HepG2 (cell line): ENCODE results near the gene TTBK1. TPM values are rescaled to one million over a fixed set of nuclear protein-coding genes. Genes with fewer than 3 reads are reported as not detected.
A peak's percentile ranks its signal among the peaks of the same experiment; 100 is the strongest.

Experiments
- CSRNP2 ChIP-seq: sonication (generic); formaldehyde crosslinking; conservative IDR thresholded peaks from 2 replicates; pipeline ENCODE4 v1.8.0; 2022; ENCODE audit warnings: low read depth, missing genetic modification reagents
- FOXK2 ChIP-seq: fragments of 450-650 bp; IDR thresholded peaks from 2 replicates; pipeline ENCODE4 v1.6.1; 2016
- FOXM1 ChIP-seq: sonication (generic); formaldehyde crosslinking; IDR thresholded peaks from 2 replicates; pipeline ENCODE4 v1.5.0; 2020; ENCODE audit warnings: missing genetic modification reagents
- IRF9 ChIP-seq: sonication (generic); formaldehyde crosslinking; IDR thresholded peaks from 2 replicates; pipeline ENCODE4 v1.8.0; 2022; ENCODE audit warnings: missing genetic modification reagents, mild to moderate bottlenecking, borderline replicate concordance
- KLF13 ChIP-seq: sonication (generic); formaldehyde crosslinking; IDR thresholded peaks from 2 replicates; pipeline ENCODE4 v1.4.0; 2020; ENCODE audit warnings: mild to moderate bottlenecking, missing genetic modification reagents
- MBNL3 ChIP-seq: fragments of 250-450 bp; sonication (Bioruptor Pico); conservative IDR thresholded peaks from 2 replicates; pipeline ENCODE4 v1.8.0; 2022; ENCODE audit warnings: mild to moderate bottlenecking, inconsistent platforms
- MTA1 ChIP-seq: sonication (generic); formaldehyde crosslinking; IDR thresholded peaks from 2 replicates; pipeline ENCODE4 v1.4.0; 2020; ENCODE audit warnings: missing genetic modification reagents, mild to moderate bottlenecking, borderline replicate concordance
- NR1H2 ChIP-seq: sonication (generic); formaldehyde crosslinking; IDR thresholded peaks from 2 replicates; pipeline ENCODE4 v1.8.1; 2022; ENCODE audit warnings: low read depth, missing genetic modification reagents, borderline replicate concordance
- PHF8 ChIP-seq: sonication (generic); formaldehyde crosslinking; IDR thresholded peaks from 2 replicates; pipeline ENCODE4 v1.5.0; 2020; ENCODE audit warnings: missing genetic modification reagents
- RFX1 ChIP-seq: fragments of 450-650 bp; IDR thresholded peaks from 2 replicates; pipeline ENCODE4 v1.6.1; 2017
- SOX6 ChIP-seq, 2 experiments: fragments of 450-650 bp in 1 of 2; sonication (generic) in 1 of 2; formaldehyde crosslinking in 1 of 2; IDR thresholded peaks; 2 replicates each; pipeline versions ENCODE4 v1.4.0 to v1.6.1; 2017 to 2020; ENCODE audit warnings: antibody characterized with exemption in 1 of 2, mild to moderate bottlenecking in 1 of 2, missing genetic modification reagents in 1 of 2
- TAF1 ChIP-seq: sonication (generic); formaldehyde crosslinking; IDR thresholded peaks from 2 replicates; pipeline ENCODE4 v1.4.0; 2020; ENCODE audit warnings: missing genetic modification reagents
- THAP9 ChIP-seq: sonication (generic); formaldehyde crosslinking; IDR thresholded peaks from 2 replicates; pipeline ENCODE4; 2020; ENCODE audit warnings: missing genetic modification reagents, mild to moderate bottlenecking, borderline replicate concordance
- XBP1 ChIP-seq: sonication (generic); formaldehyde crosslinking; IDR thresholded peaks from 2 replicates; pipeline ENCODE4 v1.5.0; 2020; ENCODE audit warnings: missing genetic modification reagents
- ZC3H4 ChIP-seq: sonication (generic); formaldehyde crosslinking; IDR thresholded peaks from 2 replicates; pipeline ENCODE4 v1.4.0; 2020; ENCODE audit warnings: missing genetic modification reagents, borderline replicate concordance
- ZFYVE20 ChIP-seq: sonication (generic); formaldehyde crosslinking; IDR thresholded peaks from 2 replicates; pipeline ENCODE4 v1.8.0; 2023; ENCODE audit warnings: low read depth, mild to moderate bottlenecking, moderate library complexity, missing genetic modification reagents, borderline replicate concordance
- ZNF20 ChIP-seq: sonication (generic); formaldehyde crosslinking; IDR thresholded peaks from 2 replicates; pipeline ENCODE4 v1.4.0; 2020; ENCODE audit warnings: mild to moderate bottlenecking, moderate library complexity, missing genetic modification reagents
- ZNF30 ChIP-seq: sonication (generic); formaldehyde crosslinking; IDR thresholded peaks from 2 replicates; pipeline ENCODE4 v1.5.0; 2020; ENCODE audit warnings: mild to moderate bottlenecking, missing genetic modification reagents
- ZNF333 ChIP-seq: sonication (generic); formaldehyde crosslinking; IDR thresholded peaks from 2 replicates; pipeline ENCODE4 v1.4.0; 2020; ENCODE audit warnings: mild to moderate bottlenecking, missing genetic modification reagents, borderline replicate concordance
- ZNF703 ChIP-seq: sonication (generic); formaldehyde crosslinking; IDR thresholded peaks from 2 replicates; pipeline ENCODE4 v1.5.1; 2020; ENCODE audit warnings: missing genetic modification reagents, mild to moderate bottlenecking, moderate library complexity, borderline replicate concordance
- ZNF720 ChIP-seq: sonication (generic); formaldehyde crosslinking; IDR thresholded peaks from 2 replicates; pipeline ENCODE4 v1.4.0; 2020; ENCODE audit warnings: missing genetic modification reagents
- ZNF782 ChIP-seq: sonication (generic); formaldehyde crosslinking; IDR thresholded peaks from 2 replicates; pipeline ENCODE4 v1.4.0; 2020; ENCODE audit warnings: missing genetic modification reagents, mild to moderate bottlenecking, borderline replicate concordance
- ZNF800 ChIP-seq: sonication (generic); formaldehyde crosslinking; IDR thresholded peaks from 2 replicates; pipeline ENCODE4 v1.4.0; 2020; ENCODE audit warnings: missing genetic modification reagents
- ZNF816 ChIP-seq: sonication (generic); formaldehyde crosslinking; IDR thresholded peaks from 2 replicates; pipeline ENCODE4 v1.8.0; 2022; ENCODE audit warnings: missing genetic modification reagents, mild to moderate bottlenecking, borderline replicate concordance
- polyA plus RNA-seq, 8 experiments: library from polyadenylated mRNA; depleted of rRNA in 3 of 8; stranded (reverse) in 7 of 8; unstranded in 1 of 8; fragments of >200 nt; fragmentation: Illumina TruSeq in 4 of 8; extraction: Trizol in 4 of 8; gene quantifications; 2 replicates each; pipeline versions ENCODE4 v1.2.1 to v1.2.3, GENCODE V29; 2011 to 2016; ENCODE audit warnings: low read depth in 4 of 8, missing spikeins in 1 of 8, mixed read lengths in 1 of 8; ENCODE audit not compliant: insufficient read depth in 1 of 8
- total RNA-seq, 5 experiments: library from RNA; depleted of rRNA; stranded (reverse); fragments of >200 nt; fragmentation: Illumina TruSeq; extraction: Trizol; gene quantifications; 2 replicates each; pipeline ENCODE4 v1.2.3, GENCODE V29; 2016; ENCODE audit warnings: low read depth in 1 of 5

The TTBK1 gene
- total and polyA plus RNA-seq, 2 of the 13 experiments (the other 11 are each of a cell fraction or from before 2014, with no cell fraction given) = 0.24 to 0.33 TPM

- peak; percentile 51 for TF ChIP-seq PHF8
- no peak for TF ChIP-seq ZNF703 (CRISPR knock-in tag)
- no peak for TF ChIP-seq SOX6 (IDR thresholded peaks at IDR 0.05)
- peak; percentile 86 for TF ChIP-seq SOX6 (CRISPR knock-in tag; IDR thresholded peaks at IDR 0.05)
- no peak for TF ChIP-seq RFX1
- TF ChIP-seq MBNL3 (CRISPR knock-in tag) = no peak
- TF ChIP-seq XBP1 = no peak
- no peak for TF ChIP-seq ZNF30 (CRISPR knock-in tag)
- no peak for TF ChIP-seq ZFYVE20 (CRISPR knock-in tag)
- TF ChIP-seq ZNF333 (CRISPR knock-in tag) = no peak
- TF ChIP-seq ZNF800 (CRISPR knock-in tag) = peak; percentile 71
- TF ChIP-seq ZC3H4 (CRISPR knock-in tag) = no peak
- TF ChIP-seq KLF13 (CRISPR knock-in tag) = no peak
- no peak for TF ChIP-seq THAP9 (CRISPR knock-in tag)
- peak; percentile 72; the same call in 1 of the 2 replicates for TF ChIP-seq FOXK2
- no peak; the same call in none of the 2 replicates for TF ChIP-seq TAF1 (CRISPR knock-in tag)
- TF ChIP-seq FOXM1 (CRISPR knock-in tag) = no peak
- TF ChIP-seq ZNF782 (CRISPR knock-in tag) = no peak
- TF ChIP-seq ZNF720 (CRISPR knock-in tag) = no peak
- no peak for TF ChIP-seq ZNF20 (CRISPR knock-in tag)
- no peak for TF ChIP-seq NR1H2 (CRISPR knock-in tag)
- no peak for TF ChIP-seq IRF9 (CRISPR knock-in tag)
- no peak for TF ChIP-seq CSRNP2 (CRISPR knock-in tag)
- TF ChIP-seq MTA1 (CRISPR knock-in tag) = peak; percentile 70; the same call in 1 of the 2 replicates
- no peak; the same call in 1 of the 2 replicates for TF ChIP-seq ZNF816
Measured at GRCh38 chr6:43290905-43291355, 47.6 kb downstream of the TTBK1 start (continued).
